CD1c-positive myeloid dendritic cell (primary cell): ENCODE data around the gene ARID1B.
A peak's percentile ranks its signal among the peaks of the same experiment; 100 is the strongest.
"Not testable (repeated sequence)": the region's sequence is repeated elsewhere in the genome, so short reads cannot be mapped to it uniquely, and the experiment has no call there.

Experiments
- DNase-seq: peaks from one replicate; pipeline ENCODE4 v3.0.0-alpha.2; 2016; ENCODE audit errors: extremely low spot score

Gene ARID1B

DNA sequence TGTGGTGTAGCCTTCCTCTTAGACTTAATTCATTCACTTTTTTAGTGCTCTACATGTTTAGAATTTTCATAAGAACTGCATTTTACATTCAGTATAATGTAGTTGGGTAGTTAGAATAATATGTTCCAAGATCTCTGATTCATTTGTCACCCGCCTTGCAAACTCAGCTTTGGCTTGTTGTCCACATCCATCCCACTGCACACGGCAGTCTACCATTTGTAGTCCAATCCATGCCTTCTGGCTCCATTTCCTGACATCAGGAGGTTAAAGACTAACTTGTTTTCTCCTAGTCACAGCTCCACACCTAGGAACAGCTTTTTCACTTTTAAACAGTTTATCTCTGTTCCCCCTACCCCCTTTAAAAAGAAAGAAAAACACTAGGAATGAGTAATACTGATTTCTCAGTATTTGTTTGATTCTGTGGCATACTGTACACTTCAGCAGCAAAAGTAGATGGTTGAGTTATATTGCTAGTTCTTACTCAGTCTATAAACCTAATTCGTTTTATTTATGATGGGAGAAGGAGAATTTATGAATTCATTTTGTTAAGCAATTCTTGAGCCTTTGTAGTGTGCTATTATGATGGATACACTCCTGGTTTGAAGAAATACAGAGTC lies 180.9 kb downstream of the ARID1B start:
- no peak for DNase-seq

DNA sequence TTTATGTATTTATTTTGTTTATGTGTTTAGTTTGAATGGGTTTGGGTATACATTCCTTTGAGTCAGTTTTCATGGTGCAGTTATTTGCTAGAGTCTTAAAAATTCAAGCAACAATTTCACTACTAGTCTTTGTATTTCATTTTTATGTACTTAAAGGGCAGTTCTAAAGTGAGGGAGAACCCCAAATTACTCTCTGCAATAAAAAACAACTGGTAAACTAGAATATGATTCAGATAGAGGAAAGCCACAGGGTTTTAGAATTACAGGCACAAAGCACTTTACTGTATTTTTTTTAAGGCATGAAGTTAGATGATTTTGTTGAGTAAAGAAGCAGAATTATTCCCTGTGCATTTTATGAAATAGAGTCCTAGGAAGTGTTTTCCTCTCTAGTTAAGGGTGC lies 183.3 kb downstream of the ARID1B start:
- DNase-seq: no peak

GRCh38 chr6:156961282-156961892 lies 184.2 kb downstream of the ARID1B start:
- no peak for DNase-seq

DNA sequence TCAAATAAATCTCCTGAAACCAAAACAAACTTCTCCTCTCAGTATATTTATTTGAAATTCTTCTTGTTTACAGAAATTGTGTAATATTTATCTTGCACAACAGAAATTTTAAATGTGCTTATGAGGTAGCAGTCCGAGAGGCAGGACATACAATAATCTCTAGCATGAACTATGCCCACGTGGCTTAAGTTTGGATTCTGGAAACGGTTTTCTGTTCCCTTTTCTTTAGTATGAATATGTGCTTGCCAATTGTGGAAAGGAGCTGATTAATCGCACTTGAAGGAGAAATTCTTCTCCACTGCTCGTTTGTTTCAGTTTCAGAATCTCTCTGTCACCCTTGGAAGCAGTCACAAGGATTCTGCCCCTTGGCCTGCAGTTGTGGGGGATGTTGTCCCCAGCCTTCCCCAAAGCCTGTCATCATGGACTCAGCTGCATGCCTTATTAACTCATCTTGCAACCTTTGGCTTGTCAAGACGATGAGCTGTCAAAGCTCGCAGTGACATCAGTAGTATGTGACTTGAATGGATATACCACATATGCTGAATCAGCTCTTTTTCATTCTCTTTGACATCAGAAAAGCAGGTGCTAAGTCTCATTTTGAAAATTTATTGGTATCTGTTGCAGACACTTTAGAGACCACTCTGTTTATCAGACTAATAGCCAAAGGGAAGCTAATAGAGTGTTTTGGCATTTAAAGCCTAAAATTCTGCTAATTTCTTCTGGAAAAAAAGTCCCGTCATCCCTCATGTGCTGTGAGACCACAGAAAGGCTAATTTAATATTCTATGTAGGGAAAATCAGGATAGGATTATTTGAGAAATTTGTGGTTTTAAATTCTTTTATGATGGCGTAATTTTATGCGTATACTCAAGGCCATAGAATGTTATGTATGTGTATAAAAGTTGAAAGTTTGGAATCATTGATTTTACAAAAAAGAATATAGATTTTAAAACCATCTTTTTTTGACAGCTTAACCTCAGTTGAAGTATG lies 186.8 kb downstream of the ARID1B start:
- peak; percentile 92 for DNase-seq

DNA sequence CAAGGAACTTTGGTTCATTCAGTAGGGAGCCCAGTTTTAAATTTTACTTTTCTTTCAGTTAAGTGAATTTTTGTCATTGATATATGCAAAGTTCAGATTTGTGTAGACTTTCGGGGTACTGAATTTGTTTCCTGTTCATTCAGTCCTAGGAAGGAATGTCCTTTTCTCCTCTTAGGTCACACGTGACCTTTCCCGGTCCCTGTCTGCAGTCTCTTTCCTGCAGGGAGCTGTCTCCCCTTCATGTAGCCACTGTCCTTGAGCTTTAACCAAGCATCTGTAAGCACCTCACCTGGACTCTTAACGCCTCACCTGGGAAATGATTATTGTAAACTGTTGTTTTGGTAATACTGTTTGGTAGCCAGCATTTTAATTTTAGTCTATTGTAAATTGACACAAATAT lies 190.7 kb downstream of the ARID1B start:
- DNase-seq: no peak

- DNase-seq: no peak
Measured at GRCh38 chr6:156969233-156969632, 192.1 kb downstream of the ARID1B start.

DNA sequence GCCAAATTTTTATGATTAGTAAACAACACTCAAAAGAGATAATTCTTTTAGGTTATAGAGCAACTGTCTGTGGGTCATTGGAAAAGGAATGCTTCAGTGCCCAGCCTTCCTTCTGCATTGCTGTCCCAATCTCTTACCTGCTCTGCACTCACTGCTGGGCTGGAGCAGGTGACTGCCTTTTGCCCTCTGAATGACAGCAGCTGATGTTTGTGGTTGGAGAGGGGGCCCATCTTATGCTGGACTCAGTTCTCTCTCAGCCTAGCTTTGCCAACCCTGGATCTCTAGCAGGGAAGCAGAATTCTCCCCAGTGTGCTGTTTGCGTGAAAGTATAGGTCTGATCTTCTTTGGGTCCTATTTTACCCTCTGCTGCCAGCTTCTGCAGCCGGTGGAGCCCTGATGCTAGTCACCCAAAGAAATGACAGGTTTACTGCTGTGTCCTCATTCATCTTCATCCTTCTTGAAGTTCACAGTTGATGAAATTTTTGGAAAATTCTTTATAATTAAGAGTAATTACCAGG lies 193.5 kb downstream of the ARID1B start:
- no peak for DNase-seq

DNA sequence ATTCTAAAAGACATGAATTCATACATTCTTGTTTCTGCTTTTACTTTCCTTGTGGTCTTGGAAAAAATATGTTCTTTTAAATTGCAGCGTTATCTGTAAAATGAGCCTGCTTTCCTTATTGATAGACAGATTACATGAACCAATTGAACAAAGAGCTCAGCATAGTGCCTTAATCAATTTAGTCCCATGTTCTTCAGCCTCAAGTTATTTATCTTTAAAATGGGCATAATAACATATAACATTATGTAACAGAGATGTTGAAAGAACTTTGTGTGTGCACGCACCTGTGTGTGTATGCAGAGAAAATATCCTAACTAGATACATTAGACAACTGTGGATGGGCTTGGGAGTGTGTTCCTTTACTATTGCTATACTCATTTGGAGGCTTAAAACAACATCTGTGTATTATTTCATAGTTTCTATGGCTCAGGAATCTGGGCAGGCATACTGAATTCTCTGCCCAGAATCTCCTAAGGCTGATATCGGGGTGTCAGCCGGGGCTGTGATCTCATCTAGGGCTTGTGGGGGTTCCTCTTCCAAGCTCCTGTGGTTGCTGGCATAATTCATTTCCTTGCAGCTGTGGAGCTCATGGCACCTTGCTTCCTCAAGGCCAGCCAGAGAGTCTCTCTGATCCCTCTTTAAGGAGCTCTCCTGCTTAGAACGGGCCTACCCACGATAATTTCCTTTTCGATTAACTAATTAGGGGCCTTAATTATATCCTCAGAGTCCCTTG lies 194.1 kb downstream of the ARID1B start:
- DNase-seq: no peak

DNA sequence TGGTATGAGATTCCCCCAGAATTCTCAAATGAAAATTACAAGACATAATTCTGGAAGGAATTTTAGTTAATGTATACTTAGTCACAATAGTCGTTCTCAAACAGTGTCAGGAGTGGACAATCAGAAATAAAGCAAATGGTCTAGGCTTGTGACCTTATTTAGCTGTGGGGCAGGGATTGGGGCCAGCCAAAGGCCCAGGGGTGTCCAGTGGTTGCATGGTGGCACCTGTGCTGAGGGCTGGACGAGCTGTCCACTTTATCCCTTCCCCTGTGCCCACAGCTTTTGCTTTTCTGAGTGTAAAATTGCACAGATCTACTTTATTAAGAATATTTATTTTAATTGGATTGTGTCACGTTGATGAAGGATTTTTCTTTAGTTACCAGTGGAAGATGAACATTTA lies 195.0 kb downstream of the ARID1B start:
- DNase-seq: no peak

DNA sequence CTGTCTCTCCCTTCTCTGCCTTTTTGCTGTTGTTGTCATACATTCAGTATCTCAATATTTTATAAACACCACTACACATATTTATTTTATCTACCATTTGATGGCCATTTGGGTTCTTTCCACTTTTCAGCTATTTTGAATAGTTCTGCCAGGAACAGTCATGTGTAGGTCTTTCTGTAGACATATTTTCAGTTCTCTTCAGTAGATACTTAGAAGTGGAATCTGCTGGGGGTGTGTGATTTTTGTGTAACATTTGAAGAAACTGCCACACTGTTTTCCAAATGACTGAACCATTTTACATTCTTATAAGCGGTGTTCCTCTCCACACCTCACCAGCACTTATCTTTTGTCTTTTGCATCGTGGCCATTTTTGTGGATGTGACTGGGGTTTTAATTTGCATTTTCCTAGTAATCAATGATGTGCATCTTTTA lies 197.7 kb downstream of the ARID1B start:
- DNase-seq: no peak

DNA sequence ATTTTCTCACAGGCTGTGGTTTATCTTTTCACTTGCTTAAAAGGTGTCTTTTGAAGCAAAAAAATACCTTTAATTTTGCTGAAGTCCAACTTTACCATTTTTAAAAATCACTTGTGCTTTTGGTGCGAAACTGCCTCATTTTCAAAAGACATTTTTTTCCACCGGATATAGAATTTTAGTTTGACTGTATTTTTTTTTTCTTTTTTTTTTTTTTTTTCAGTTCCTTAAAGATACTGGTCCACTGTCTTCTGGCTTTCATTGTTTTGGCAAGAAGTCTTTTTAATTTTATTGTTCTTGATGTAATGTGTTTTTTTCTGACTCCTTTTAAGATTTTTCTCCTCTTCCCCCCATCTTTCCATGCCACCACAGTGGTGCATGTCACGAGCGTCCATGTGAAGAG lies 198.2 kb downstream of the ARID1B start:
- DNase-seq: no peak

DNA sequence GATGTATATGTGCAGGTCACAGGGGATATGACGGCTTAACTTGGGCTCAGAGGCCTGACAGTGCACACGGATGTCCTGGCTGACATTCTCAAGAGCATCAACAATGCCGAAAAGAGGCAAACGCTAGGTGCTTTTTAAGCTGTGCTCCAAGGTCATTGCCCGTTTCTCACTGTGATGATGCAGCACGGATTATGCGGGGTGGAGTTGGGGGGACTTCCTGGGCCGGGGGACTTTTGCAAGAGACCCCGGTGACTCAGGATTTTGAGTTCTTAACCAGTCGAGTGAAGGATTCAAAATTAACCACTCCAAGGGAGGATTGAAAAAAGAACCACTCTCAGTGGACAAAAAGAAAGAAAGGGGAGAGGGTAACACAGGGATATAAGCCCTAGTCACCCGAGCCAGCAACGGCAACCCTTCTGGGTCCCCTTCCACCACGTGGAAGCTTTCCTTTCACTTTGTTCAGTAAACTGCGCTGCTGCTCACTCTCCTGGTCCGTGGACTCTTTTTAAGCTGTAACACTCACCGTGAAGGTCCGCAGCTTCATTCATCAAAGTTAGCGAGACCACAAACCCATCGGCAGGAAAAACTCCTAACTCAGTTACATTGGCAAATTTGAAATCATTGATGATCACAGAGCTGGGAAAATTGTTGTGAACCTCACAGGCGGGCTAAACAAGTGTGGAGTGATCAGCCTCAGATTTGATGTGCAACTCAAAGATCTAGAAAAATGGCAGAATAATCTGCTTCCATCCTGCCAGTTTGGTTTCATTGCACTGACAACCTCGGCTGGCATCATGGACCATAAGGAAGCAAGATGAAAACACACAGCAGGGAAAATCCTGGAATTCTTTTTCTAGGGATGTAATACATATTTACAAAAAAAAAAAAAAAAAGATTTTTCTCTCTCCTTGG lies 199.3 kb downstream of the ARID1B start:
- DNase-seq: no peak

DNA sequence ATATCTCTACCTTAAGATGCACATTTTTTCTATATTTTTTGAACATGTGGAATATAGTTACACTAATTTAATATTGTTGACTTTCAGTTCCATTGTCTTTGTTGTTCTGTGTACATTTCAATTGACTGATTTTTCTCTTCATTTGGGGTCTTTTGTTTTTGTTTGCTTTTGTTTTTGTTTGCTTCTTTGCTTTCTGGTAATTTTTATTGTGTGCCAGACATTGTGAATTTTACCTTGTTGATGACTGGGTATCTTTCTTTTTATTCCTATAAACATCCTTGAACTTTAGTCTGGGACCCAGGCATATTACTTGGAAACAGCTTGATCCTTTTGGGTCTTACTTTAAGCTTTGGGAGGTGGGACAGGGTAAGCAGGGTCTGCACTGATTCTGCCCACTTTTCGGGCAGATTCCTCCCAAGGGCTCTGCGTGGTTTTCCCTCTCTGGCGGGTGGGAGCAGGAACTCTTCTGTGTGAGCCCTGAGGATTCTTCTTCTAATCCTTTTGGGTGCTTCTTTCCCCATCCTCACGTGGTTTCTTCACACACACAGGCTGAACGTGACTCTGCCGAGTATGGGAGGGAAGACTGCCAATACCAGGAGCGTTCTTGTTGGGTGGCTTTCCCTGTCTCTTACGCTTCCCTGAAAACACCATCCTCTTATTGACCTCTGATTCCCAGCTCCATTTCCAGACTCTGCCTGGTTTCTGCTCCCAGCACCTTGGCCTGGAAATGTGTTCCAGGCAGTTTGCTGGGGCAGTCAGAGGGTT lies 200.5 kb downstream of the ARID1B start:
- DNase-seq: no peak

- no peak for DNase-seq
Measured at GRCh38 chr6:156978948-156979347, 201.8 kb downstream of the ARID1B start.

GRCh38 chr6:156980515-156980914 lies 203.3 kb downstream of the ARID1B start:
- DNase-seq: no peak

DNA sequence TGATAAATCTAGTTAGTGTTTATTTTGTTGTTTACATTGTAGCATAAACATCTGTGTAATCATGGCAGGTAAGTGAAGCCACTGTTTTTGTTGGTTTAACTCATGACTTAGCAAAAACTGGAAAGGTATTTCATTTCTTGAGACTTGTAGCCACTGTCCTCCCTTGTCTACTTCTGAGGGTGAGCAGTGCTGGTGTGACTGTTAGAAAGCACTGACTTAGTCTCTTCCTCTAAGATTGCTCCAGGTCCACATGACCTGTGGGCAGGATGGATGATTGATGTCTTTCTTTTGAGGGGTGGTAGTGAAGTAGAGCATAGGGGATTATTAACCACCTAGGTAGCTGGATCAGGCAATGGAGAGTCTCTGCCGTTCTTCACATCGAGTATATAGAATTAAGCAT lies 203.8 kb downstream of the ARID1B start:
- DNase-seq: no peak

GRCh38 chr6:156982168-156982567 lies 205.0 kb downstream of the ARID1B start:
- DNase-seq: no peak

DNA sequence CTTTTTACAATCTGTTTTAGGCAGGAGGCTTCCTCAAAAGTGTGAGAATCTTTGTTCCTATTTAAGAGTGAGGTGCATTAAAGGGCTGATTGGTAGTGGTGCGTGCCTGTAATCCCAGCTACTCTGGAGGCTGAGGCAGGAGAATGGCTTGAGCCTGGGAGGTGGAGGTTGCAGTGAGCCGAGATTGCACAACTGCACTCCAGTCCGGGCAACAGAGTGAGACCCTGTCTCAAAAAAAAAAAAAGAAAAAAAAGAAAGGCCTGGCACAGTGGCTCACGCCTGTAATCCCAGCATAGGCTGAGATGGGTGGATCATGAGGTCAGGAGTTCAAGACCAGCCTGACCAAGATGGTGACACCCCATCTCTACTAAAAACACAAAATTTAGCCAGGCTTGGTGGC lies 205.7 kb downstream of the ARID1B start:
- DNase-seq: not testable (repeated sequence)

- DNase-seq: no peak
Measured at GRCh38 chr6:156984178-156984738, 207.1 kb downstream of the ARID1B start.

GRCh38 chr6:156985309-156985708 lies 208.1 kb downstream of the ARID1B start:
- no peak for DNase-seq
